ENCODE measurements around the gene ARHGAP20. TPM values are rescaled to one million over a fixed set of nuclear protein-coding genes. Genes with fewer than 3 reads are reported as not detected.

The ARHGAP20 gene
- total and polyA plus RNA-seq, 2 donors (not counting 1 experiment from before 2014, with no cell fraction given) = 9.4 to 18.1 TPM

- peaks cover 2% of the 10 kb centered on the region for H3K4me1 ChIP-seq (ENCODE audit: control insufficient read depth, extremely low read depth, insufficient read depth, low read length)
These were observed 98.2 kb downstream of the ARHGAP20 start for GRCh38 chr11:110614031-110614430.

GRCh38 chr11:110613197-110613918, 98.9 kb downstream of the ARHGAP20 start:
- Histone ChIP-seq H3K9ac (ENCODE audit: insufficient read depth, low read length) (no peak overlapping the region), H3K27me3 (ENCODE audit: control insufficient read depth, insufficient read depth, low read length) (no peaks in the 10 kb centered on the region), H3K27ac (ENCODE audit: insufficient read depth, low read length) (peak overlapping the region; percentile 31), H3K4me3 (replicated peaks in 1 of 4; ENCODE audit: control extremely low read depth in 1 of 4, insufficient read depth in 1 of 4, low read depth in 3 of 4, low read length in 4 of 4) (no peak overlapping the region), H4K20me1 (ENCODE audit: control insufficient read depth, extremely low read depth, insufficient read depth, low read length) (no peaks in the 10 kb centered on the region), H3K79me2 (ENCODE audit: control insufficient read depth, insufficient read depth, low read length) (no peaks in the 10 kb centered on the region), H2AFZ (ENCODE audit: low read length) (no peak overlapping the region), H3K9me3 (ENCODE audit: control insufficient read depth, insufficient read depth, low read depth, low read length) (no peaks in the 10 kb centered on the region), H3K36me3 (ENCODE audit: control insufficient read depth, insufficient read depth, low read length) (no peaks in the 10 kb centered on the region), H3K4me1 (ENCODE audit: control insufficient read depth, extremely low read depth, insufficient read depth, low read length) (peaks cover 2% of the 10 kb centered on the region), H3K4me2 (ENCODE audit: extremely low read depth, insufficient read depth, low read length) (no peak overlapping the region)
- DNase-seq (ENCODE audit: low read depth in 2 of 2) = no peak
- TF ChIP-seq CTCF (conservative IDR thresholded peaks at IDR 0.05 in 1 of 2, IDR thresholded peaks at IDR 0.05 in 1 of 2; ENCODE audit: low read depth in 1 of 2, low read length in 2 of 2) = no peak
- no peak for TF ChIP-seq EZH2 (IDR thresholded peaks at IDR 0.05; ENCODE audit: low read length, missing control alignments)

More at GRCh38 chr11:110614031-110614430, 98.2 kb downstream of the ARHGAP20 start:
- H3K9me3 ChIP-seq (ENCODE audit: control insufficient read depth, insufficient read depth, low read depth, low read length) = no peaks in the 10 kb centered on the region
- H4K20me1 ChIP-seq (ENCODE audit: control insufficient read depth, extremely low read depth, insufficient read depth, low read length) = no peaks in the 10 kb centered on the region
- no peaks in the 10 kb centered on the region for H3K79me2 ChIP-seq (ENCODE audit: control insufficient read depth, insufficient read depth, low read length)
- H2AFZ ChIP-seq (ENCODE audit: low read length) = no peak overlapping the region
- no peak overlapping the region for H3K4me3 ChIP-seq (replicated peaks in 1 of 4; ENCODE audit: control extremely low read depth in 1 of 4, insufficient read depth in 1 of 4, low read depth in 3 of 4, low read length in 4 of 4)
- DNase-seq (ENCODE audit: low read depth in 2 of 2) = no peak
- TF ChIP-seq CTCF (conservative IDR thresholded peaks at IDR 0.05 in 1 of 2, IDR thresholded peaks at IDR 0.05 in 1 of 2; ENCODE audit: low read depth in 1 of 2, low read length in 2 of 2) (no peak), EZH2 (IDR thresholded peaks at IDR 0.05; ENCODE audit: low read length, missing control alignments) (no peak)
- no peak overlapping the region for H3K27ac ChIP-seq (ENCODE audit: insufficient read depth, low read length)
- H3K4me2 ChIP-seq (ENCODE audit: extremely low read depth, insufficient read depth, low read length) = no peak overlapping the region
- no peaks in the 10 kb centered on the region for H3K27me3 ChIP-seq (ENCODE audit: control insufficient read depth, insufficient read depth, low read length)
- no peak overlapping the region for H3K9ac ChIP-seq (ENCODE audit: insufficient read depth, low read length)
- no peaks in the 10 kb centered on the region for H3K36me3 ChIP-seq (ENCODE audit: control insufficient read depth, insufficient read depth, low read length)

DNA sequence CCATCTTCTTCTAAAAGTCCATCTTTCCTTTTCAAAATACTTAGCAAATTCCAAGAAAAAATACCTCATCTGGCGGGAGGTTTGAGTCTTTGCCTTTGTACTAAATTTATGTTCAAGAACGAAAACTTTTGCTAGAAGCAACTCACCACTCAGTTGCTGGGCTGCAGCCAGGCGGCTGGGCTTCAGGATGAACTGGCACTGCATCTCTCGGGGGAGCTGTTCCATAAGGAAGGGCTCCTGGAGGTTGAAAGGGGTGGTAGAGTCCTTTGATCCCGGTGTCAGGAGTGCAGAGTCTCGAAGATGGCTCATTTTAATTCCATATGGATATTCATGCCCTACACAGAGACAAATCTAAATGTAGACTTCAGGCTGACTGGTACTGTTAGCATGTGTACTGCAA, 105.8 kb downstream of the ARHGAP20 start:
- no peak for DNase-seq (ENCODE audit: low read depth in 2 of 2)
- H2AFZ ChIP-seq (ENCODE audit: low read length) = no peak overlapping the region
- H3K27ac ChIP-seq (ENCODE audit: insufficient read depth, low read length) = no peak overlapping the region
- no peak overlapping the region for H3K4me3 ChIP-seq (replicated peaks in 1 of 4; ENCODE audit: control extremely low read depth in 1 of 4, insufficient read depth in 1 of 4, low read depth in 3 of 4, low read length in 4 of 4)
- no peaks in the 10 kb centered on the region for H3K36me3 ChIP-seq (ENCODE audit: control insufficient read depth, insufficient read depth, low read length)
- no peaks in the 10 kb centered on the region for H3K79me2 ChIP-seq (ENCODE audit: control insufficient read depth, insufficient read depth, low read length)
- H3K9me3 ChIP-seq (ENCODE audit: control insufficient read depth, insufficient read depth, low read depth, low read length) = no peaks in the 10 kb centered on the region
- H3K4me2 ChIP-seq (ENCODE audit: extremely low read depth, insufficient read depth, low read length) = no peak overlapping the region
- H3K9ac ChIP-seq (ENCODE audit: insufficient read depth, low read length) = no peak overlapping the region
- TF ChIP-seq EZH2 (IDR thresholded peaks at IDR 0.05; ENCODE audit: low read length, missing control alignments) (no peak), CTCF (conservative IDR thresholded peaks at IDR 0.05 in 1 of 2, IDR thresholded peaks at IDR 0.05 in 1 of 2; ENCODE audit: low read depth in 1 of 2, low read length in 2 of 2) (no peak)
- no peaks in the 10 kb centered on the region for H4K20me1 ChIP-seq (ENCODE audit: control insufficient read depth, extremely low read depth, insufficient read depth, low read length)
- H3K27me3 ChIP-seq (ENCODE audit: control insufficient read depth, insufficient read depth, low read length) = no peaks in the 10 kb centered on the region
- H3K4me1 ChIP-seq (ENCODE audit: control insufficient read depth, extremely low read depth, insufficient read depth, low read length) = no peaks in the 10 kb centered on the region

Measured in fibroblast of lung (primary cell).